Midbrain (tissue), 1 donor: ENCODE data around the gene WWC1.
A peak's percentile ranks its signal among the peaks of the same experiment; 100 is the strongest.

ENCODE experiments used
- DNase-seq: peaks from one replicate; lab custom pipeline; 2025; lab: John Stamatoyannopoulos, UW

The WWC1 gene

DNA sequence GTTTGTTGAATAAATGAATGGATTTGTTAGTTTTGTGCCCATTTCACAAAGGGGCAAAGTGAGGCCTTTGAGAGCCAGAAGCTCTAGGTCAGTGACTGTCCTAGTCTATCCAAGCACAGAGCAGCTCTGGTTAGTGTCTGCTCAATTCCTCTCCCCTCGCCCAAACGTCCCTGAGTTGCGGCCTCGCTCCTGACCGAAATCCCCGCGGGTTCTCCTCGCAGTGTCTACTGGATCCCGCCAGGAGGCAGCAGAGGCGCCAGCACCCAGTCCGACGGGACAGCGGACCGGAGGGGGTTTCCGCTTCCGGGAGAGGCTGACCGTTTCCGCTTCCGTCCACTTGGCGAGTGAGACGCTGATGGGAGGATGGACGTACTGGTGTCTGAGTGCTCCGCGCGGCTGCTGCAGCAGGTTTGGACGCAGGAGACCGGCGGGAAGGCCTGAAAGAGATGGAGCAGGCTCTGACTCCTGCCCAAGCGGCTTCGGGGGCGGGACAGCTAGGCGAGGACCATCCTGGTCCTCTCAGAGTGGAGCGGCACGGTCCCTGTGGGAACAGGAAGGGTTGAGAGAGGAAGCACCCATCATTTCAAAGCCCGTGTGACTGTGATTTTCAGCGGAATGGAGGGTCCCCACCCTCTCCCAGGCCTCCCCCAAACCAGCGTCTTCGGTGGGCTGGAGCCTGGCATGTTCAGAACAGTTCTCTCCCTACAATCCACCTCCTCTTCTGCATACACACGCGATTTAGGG lies 194.9 kb downstream of the WWC1 start, which contains the start of gene RARS1:
RARS1 (plus strand) TSS at position 336 of the 744 bp plus-strand sequence; CDS start at position 364, 28 bp downstream.
- peak; percentile 97 for DNase-seq

DNA sequence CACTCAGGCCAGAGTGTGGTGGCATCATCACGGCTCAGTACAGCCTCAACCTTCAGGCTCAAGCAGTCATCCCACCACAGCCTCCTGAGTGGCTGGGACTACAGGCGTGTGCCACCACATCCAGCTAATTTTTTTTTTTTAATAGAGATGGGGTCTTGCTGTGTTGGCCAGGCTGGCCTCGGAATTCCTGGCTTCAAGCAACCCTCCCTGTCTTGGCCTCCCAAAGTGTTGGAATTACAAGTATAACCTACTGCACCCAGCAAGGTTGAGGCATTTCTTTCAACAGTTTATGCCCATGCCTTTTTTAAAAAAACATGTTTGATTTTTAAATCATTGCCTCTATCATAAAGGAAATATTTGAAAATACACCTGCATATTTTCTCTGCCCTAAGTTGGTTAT lies 197.6 kb downstream of the WWC1 start:
- no peak for DNase-seq

DNA sequence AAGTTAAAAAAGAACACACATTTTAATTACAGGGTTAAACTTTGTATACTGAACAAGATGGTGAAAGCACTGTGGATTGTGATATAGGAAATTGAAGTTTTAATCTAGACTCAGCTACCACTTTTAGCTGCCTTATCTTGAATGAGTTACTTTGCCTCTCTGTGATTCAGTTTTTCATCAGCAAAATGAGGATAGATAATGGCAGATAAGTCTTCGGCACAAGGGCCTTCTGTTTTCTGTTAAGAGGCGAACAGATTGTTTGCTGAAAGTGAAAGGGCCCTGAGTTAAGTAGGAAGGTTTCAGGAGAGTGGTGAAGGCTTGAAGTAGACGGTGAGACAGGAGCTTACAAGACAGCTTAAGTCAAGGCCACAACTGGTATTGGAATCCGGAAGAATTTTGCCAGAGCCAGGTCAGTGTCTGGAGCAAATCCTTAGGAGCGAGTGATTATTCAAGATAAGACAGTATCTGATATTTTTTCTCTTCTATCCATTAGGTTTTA lies 202.7 kb downstream of the WWC1 start:
- no peak for DNase-seq

DNA sequence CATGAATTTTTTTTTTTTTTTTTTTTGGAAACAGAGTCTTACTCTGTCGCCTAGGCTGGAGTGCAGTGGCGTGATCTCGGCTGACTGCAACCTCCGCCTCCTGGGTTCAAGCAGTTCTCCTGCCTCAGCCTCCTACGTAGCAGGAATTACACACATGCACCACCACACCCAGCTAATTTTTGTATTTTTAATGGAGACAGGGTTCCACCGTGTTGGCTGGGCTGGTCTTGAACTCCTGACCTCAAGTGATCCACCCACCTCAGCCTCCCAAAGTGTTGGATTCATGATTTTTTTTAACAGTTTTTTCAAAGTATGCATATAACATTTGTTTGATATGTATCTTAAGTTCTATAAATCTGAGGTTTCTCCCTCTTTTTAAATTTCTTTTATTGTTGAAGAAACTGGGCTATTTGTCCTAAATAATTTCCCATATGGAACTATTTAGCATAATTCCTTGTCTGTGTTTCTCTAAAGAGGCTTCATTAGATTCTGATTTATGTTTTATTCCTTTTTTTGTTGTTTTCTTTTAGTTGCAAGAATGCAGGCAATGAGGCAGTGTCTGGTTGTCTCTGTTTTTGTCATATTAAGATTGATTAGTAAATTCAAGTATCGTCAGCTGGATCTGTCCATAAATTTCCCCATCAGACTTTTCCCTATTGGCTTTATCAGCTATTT lies 211.3 kb downstream of the WWC1 start:
- DNase-seq: no peak

DNA sequence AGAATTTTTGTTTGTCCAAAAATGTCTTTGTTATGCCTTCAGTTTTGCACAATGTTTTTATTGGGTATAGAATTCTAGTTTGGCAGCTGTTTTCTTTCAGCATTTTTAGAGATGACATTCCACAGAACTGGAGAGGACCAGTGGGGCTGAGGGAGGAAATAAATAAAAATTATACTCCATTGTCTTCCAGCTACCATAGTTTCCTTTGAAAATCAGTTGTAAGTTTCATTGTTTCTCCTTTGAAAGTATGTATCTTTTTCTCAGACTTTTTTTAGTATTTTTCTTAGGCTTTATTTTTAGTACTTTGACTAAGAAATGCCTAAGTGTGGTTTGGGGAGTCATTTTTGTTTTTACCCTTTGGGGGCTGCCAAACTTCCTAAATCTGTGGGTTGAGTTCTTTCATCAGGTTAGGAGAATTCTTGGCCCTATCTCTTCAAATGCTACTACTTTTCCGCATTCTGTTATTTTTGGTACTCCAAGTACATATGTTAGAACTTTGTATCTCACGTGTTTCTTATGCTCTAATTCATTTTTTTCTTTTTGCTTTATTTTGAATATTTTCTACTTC lies 222.5 kb downstream of the WWC1 start:
- DNase-seq: no peak
